H9 (cell line): Measurements from ENCODE around the gene SEPTIN2. TPM values are rescaled to one million over a fixed set of nuclear protein-coding genes. Genes with fewer than 3 reads are reported as not detected.

Experiments used
- DNase-seq: peaks from one replicate; pipeline ENCODE4 v3.0.0-alpha.2; 2017
- H2AFZ ChIP-seq: one replicate; pipeline ENCODE4 v1.6.1; 2013; ENCODE audit warnings: mild to moderate bottlenecking, low read length, control low read depth, moderate library complexity
- H2AK5ac ChIP-seq: 2 replicates; pipeline ENCODE4 v1.6.1; 2013; ENCODE audit warnings: low read length, control low read depth, mixed read lengths; ENCODE audit not compliant: insufficient read length
- H2BK120ac ChIP-seq: one replicate; pipeline ENCODE4 v1.6.1; 2013; ENCODE audit warnings: low read depth, mild to moderate bottlenecking, low read length, control low read depth, inconsistent platforms; ENCODE audit not compliant: poor library complexity, severe bottlenecking
- H2BK12ac ChIP-seq: 2 replicates; pipeline ENCODE4 v1.6.1; 2013; ENCODE audit warnings: low read length, control low read depth, mixed read lengths, low read depth; ENCODE audit not compliant: insufficient read length
- H2BK15ac ChIP-seq: 2 replicates; pipeline ENCODE4 v1.6.1; 2013; ENCODE audit warnings: low read depth, low read length, control low read depth
- H2BK20ac ChIP-seq: one replicate; pipeline ENCODE4 v1.6.1; 2013; ENCODE audit warnings: low read depth, mild to moderate bottlenecking, low read length, control low read depth, inconsistent platforms; ENCODE audit not compliant: poor library complexity, severe bottlenecking
- H2BK5ac ChIP-seq: 2 replicates; pipeline ENCODE4 v1.6.1; 2013; ENCODE audit warnings: low read length, control low read depth, mixed read lengths; ENCODE audit not compliant: insufficient read length
- H3K14ac ChIP-seq: 2 replicates; pipeline ENCODE4 v1.6.1; 2013; ENCODE audit warnings: low read length, control low read depth; ENCODE audit not compliant: insufficient read depth
- H3K18ac ChIP-seq: 2 replicates; pipeline ENCODE4 v1.6.1; 2013; ENCODE audit warnings: low read depth, mild to moderate bottlenecking, mixed read lengths, low read length, control low read depth; ENCODE audit not compliant: insufficient read length
- H3K23ac ChIP-seq: 2 replicates; pipeline ENCODE4 v1.6.1; 2013; ENCODE audit warnings: low read length, control low read depth, mixed read lengths, low read depth; ENCODE audit not compliant: insufficient read length
- H3K23me2 ChIP-seq: 2 replicates; pipeline ENCODE4 v1.6.1; 2013; ENCODE audit warnings: low read depth, mild to moderate bottlenecking, mixed read lengths, low read length, control low read depth; ENCODE audit not compliant: insufficient read length, poor library complexity, severe bottlenecking
- H3K27ac ChIP-seq: 2 replicates; pipeline ENCODE4 v1.5.1; 2013; ENCODE audit warnings: low read length, control low read depth, mixed read lengths, low read depth; ENCODE audit not compliant: insufficient read length
- H3K27me3 ChIP-seq: 2 replicates; pipeline ENCODE4 v1.6.1; 2013; ENCODE audit warnings: low read length, control low read depth, inconsistent platforms; ENCODE audit not compliant: insufficient read depth
- H3K4ac ChIP-seq: 2 replicates; pipeline ENCODE4 v1.6.1; 2013; ENCODE audit warnings: low read depth, mild to moderate bottlenecking, control low read depth, inconsistent platforms, low read length, moderate library complexity
- H3K4me1 ChIP-seq: 2 replicates; pipeline ENCODE4 v1.6.1; 2013; ENCODE audit warnings: low read length, control low read depth, inconsistent platforms; ENCODE audit not compliant: insufficient read depth
- H3K4me2 ChIP-seq: 2 replicates; pipeline ENCODE4 v1.6.1; 2013; ENCODE audit warnings: low read length, control low read depth, mixed read lengths; ENCODE audit not compliant: insufficient read length, insufficient read depth
- H3K56ac ChIP-seq: 2 replicates; pipeline ENCODE4 v1.6.1; 2013; ENCODE audit warnings: low read depth, mild to moderate bottlenecking, mixed read lengths, low read length, control low read depth; ENCODE audit not compliant: insufficient read length
- H3K79me1 ChIP-seq: 2 replicates; pipeline ENCODE4 v1.6.1; 2013; ENCODE audit warnings: low read depth, mild to moderate bottlenecking, moderate library complexity, low read length, control low read depth, inconsistent platforms; ENCODE audit not compliant: insufficient read depth, poor library complexity, severe bottlenecking
- H3K79me2 ChIP-seq: 2 replicates; pipeline ENCODE4 v1.6.1; 2013; ENCODE audit warnings: low read length, control low read depth, inconsistent platforms; ENCODE audit not compliant: insufficient read depth
- H3K9ac ChIP-seq: 2 replicates; pipeline ENCODE4 v1.6.1; 2013; ENCODE audit warnings: low read length, control low read depth, mixed read lengths; ENCODE audit not compliant: insufficient read length; ENCODE audit errors: extremely low read depth
- H3K9me3 ChIP-seq: one replicate; pipeline ENCODE4 v1.6.1; 2013; ENCODE audit warnings: low read depth, low read length, inconsistent platforms; ENCODE audit not compliant: control insufficient read depth
- H3T11ph ChIP-seq: one replicate; pipeline ENCODE4 v1.6.1; 2013; ENCODE audit warnings: mild to moderate bottlenecking, low read length, control low read depth, inconsistent platforms
- H4K20me1 ChIP-seq: one replicate; pipeline ENCODE4 v1.6.1; 2013; ENCODE audit not compliant: control insufficient read depth, insufficient read length, insufficient read depth
- H4K5ac ChIP-seq: 2 replicates; pipeline ENCODE4 v1.6.1; 2013; ENCODE audit warnings: low read depth, mild to moderate bottlenecking, mixed read lengths, low read length, control low read depth; ENCODE audit not compliant: insufficient read length
- H4K8ac ChIP-seq: replicated peaks from 2 replicates; pipeline ENCODE4 v1.6.1; 2013; ENCODE audit warnings: low read length, control low read depth, mixed read lengths, low read depth; ENCODE audit not compliant: insufficient read length
- H4K91ac ChIP-seq: 2 replicates; pipeline ENCODE4 v1.6.1; 2013; ENCODE audit warnings: low read depth, mild to moderate bottlenecking, moderate library complexity, mixed read lengths, low read length, control low read depth; ENCODE audit not compliant: insufficient read length
- H3K27ac Mint-ChIP-seq, 3 experiments: 2 replicates in 2 of 3; 3 replicates in 1 of 3; pipeline ENCODE4 v1.8.0; 2020 to 2021; ENCODE audit warnings: mixed read lengths in 3 of 3, mild to moderate bottlenecking in 1 of 3, moderate library complexity in 1 of 3
- H3K27me3 Mint-ChIP-seq: 2 replicates; pipeline ENCODE4 v1.8.0; 2021; ENCODE audit warnings: low read depth, mild to moderate bottlenecking, moderate library complexity, mixed read lengths
- H3K36me3 Mint-ChIP-seq, 3 experiments: 2 replicates in 2 of 3; 3 replicates in 1 of 3; pipeline ENCODE4 v1.8.0; 2020 to 2021; ENCODE audit warnings: low read depth in 3 of 3, mixed read lengths in 3 of 3; ENCODE audit not compliant: insufficient read depth in 1 of 3
- H3K4me1 Mint-ChIP-seq, 2 experiments: 2 replicates each; pipeline ENCODE4 v1.8.0; 2020; ENCODE audit warnings: mixed read lengths in 2 of 2
- H3K4me3 Mint-ChIP-seq, 2 experiments: 2 replicates in 1 of 2; 3 replicates in 1 of 2; pipeline ENCODE4 v1.8.0; 2020 to 2021; ENCODE audit warnings: mild to moderate bottlenecking in 2 of 2, mixed read lengths in 2 of 2, moderate library complexity in 1 of 2
- H3K9me3 Mint-ChIP-seq, 2 experiments: 2 replicates in 1 of 2; 3 replicates in 1 of 2; pipeline ENCODE4 v1.8.0; 2020; ENCODE audit warnings: mild to moderate bottlenecking in 2 of 2, mixed read lengths in 2 of 2, moderate library complexity in 1 of 2
- CTCF ChIP-seq: fragments of 200-600 bp; sonication (generic); conservative IDR thresholded peaks from 3 replicates; pipeline ENCODE4 v1.8.0; 2021; ENCODE audit warnings: antibody characterized with exemption, mild to moderate bottlenecking
- WGBS: extraction: QIAGEN DNeasy Blood & Tissue Kit; methylation state at CpG from one replicate; pipeline ENCODE4 v1.1.7; 2013; ENCODE audit warnings: missing lambda C conversion rate, low lambda C conversion rate, mixed read lengths; ENCODE audit not compliant: insufficient read length; ENCODE audit errors: extremely low coverage; 5-methylcytosine and 5-hydroxymethylcytosine counted together
- total RNA-seq: library from RNA; stranded (reverse); gene quantifications from 2 replicates; pipeline ENCODE4 v1.2.1, GENCODE V29; 2021

The SEPTIN2 gene
- total RNA-seq, 1 experiment from 2014 or later: 385 TPM

GRCh38 chr2:241350530-241350877, 34.8 kb downstream of the SEPTIN2 start:
- H3K9me3 Mint-ChIP-seq: no peaks in the 10 kb centered on the region
- H3K4me3 Mint-ChIP-seq: no peak overlapping the region
- H2BK120ac ChIP-seq: no peak overlapping the region
- H3K9me3 ChIP-seq: no peaks in the 10 kb centered on the region
- H3K79me2 ChIP-seq: no peaks in the 10 kb centered on the region
- no peak overlapping the region for H4K91ac ChIP-seq
- TF ChIP-seq CTCF: no peak
- no peak overlapping the region for H2BK5ac ChIP-seq
- peaks cover 13 to 22% of the 10 kb centered on the region in 2 experiments for H3K4me1 Mint-ChIP-seq
- no peaks in the 10 kb centered on the region for H3K27me3 ChIP-seq
- H4K5ac ChIP-seq: no peak overlapping the region
- no peak overlapping the region for H2BK12ac ChIP-seq
- no peak overlapping the region for H3K4ac ChIP-seq
- H3K4me2 ChIP-seq: no peak overlapping the region
- no peak for DNase-seq
- peak overlapping the region in 1 of 3 experiments; percentile 16; a peak in 1 of 7 replicates for H3K27ac Mint-ChIP-seq
- H2BK20ac ChIP-seq: no peak overlapping the region
- no peak overlapping the region for H2AK5ac ChIP-seq
- H2BK15ac ChIP-seq: no peak overlapping the region
- H4K8ac ChIP-seq: no peak overlapping the region
- no peaks in the 10 kb centered on the region for H4K20me1 ChIP-seq
- H3K9ac ChIP-seq: no peak overlapping the region
- H3K79me1 ChIP-seq: no peaks in the 10 kb centered on the region
- H3K23ac ChIP-seq: no peak overlapping the region
- H3T11ph ChIP-seq: no peak overlapping the region
- no peak overlapping the region for H3K14ac ChIP-seq
- no peaks in the 10 kb centered on the region for H3K23me2 ChIP-seq
- no peaks in the 10 kb centered on the region for H3K4me1 ChIP-seq
- no peaks in the 10 kb centered on the region for H3K27me3 Mint-ChIP-seq
- WGBS: 100% methylated on average over 1 of the region's 2 CpGs
- no peak overlapping the region for H2AFZ ChIP-seq
- H3K27ac ChIP-seq: no peak overlapping the region
- H3K56ac ChIP-seq: no peak overlapping the region
- H3K18ac ChIP-seq: no peak overlapping the region
- peaks cover 39 to 85% (median 81%) of the 10 kb centered on the region in 3 experiments; a peak in 6 of 7 replicates for H3K36me3 Mint-ChIP-seq
